ENCODE measurements around the gene TGFBR2. TPM values are rescaled to one million over a fixed set of nuclear protein-coding genes. Genes with fewer than 3 reads are reported as not detected.

The TGFBR2 gene
- total RNA-seq, 4 donors from 2014 or later: 338 to 406 (median 350) TPM

- no peak overlapping the region for H3K4me3 ChIP-seq
- WGBS, 2 donors: 83 to 87% methylated on average over 2 of the region's 2 CpGs
- no peak for DNase-seq (ENCODE audit: low spot score in 2 of 2)
- H3K9me3 ChIP-seq: no peaks in the 10 kb centered on the region
- H3K27ac ChIP-seq: no peak overlapping the region
- H3K36me3 ChIP-seq: no peaks in the 10 kb centered on the region
- H3K27me3 ChIP-seq: no peaks in the 10 kb centered on the region
- no peak for TF ChIP-seq CTCF (IDR thresholded peaks at IDR 0.05)
- TF ChIP-seq EP300 (IDR thresholded peaks at IDR 0.05): no peak
- TF ChIP-seq POLR2A (IDR thresholded peaks at IDR 0.05): no peak
- peaks cover 0 to 4% (median 0%) of the 10 kb centered on the region in 4 donors for H3K4me1 ChIP-seq
Observed at GRCh38 chr3:30729512-30729911, 123.1 kb downstream of the TGFBR2 start.

- Histone ChIP-seq H3K36me3 (no peaks in the 10 kb centered on the region), H3K27me3 (no peaks in the 10 kb centered on the region), H3K4me1 (peaks cover 0 to 4% (median 0%) of the 10 kb centered on the region in 4 donors), H3K9me3 (no peaks in the 10 kb centered on the region), H3K27ac (no peak overlapping the region), H3K4me3 (no peak overlapping the region)
- TF ChIP-seq CTCF (IDR thresholded peaks at IDR 0.05) (no peak), EP300 (IDR thresholded peaks at IDR 0.05) (no peak), POLR2A (IDR thresholded peaks at IDR 0.05) (no peak)
- no peak for DNase-seq (ENCODE audit: low spot score in 2 of 2)
Observed at GRCh38 chr3:30729936-30730335, 123.5 kb downstream of the TGFBR2 start.

- Histone ChIP-seq H3K36me3 (no peaks in the 10 kb centered on the region), H3K27me3 (no peaks in the 10 kb centered on the region), H3K4me1 (peaks cover 0 to 4% (median 0%) of the 10 kb centered on the region in 4 donors), H3K9me3 (no peaks in the 10 kb centered on the region), H3K27ac (no peak overlapping the region), H3K4me3 (no peak overlapping the region)
- TF ChIP-seq EP300 (IDR thresholded peaks at IDR 0.05) (no peak), POLR2A (IDR thresholded peaks at IDR 0.05) (no peak), CTCF (IDR thresholded peaks at IDR 0.05) (no peak)
- 91 to 92% methylated on average over 3 of the region's 3 CpGs for WGBS, 2 donors
- no peak for DNase-seq (ENCODE audit: low spot score in 2 of 2)
Observed at GRCh38 chr3:30730967-30731366, 124.6 kb downstream of the TGFBR2 start.

DNA sequence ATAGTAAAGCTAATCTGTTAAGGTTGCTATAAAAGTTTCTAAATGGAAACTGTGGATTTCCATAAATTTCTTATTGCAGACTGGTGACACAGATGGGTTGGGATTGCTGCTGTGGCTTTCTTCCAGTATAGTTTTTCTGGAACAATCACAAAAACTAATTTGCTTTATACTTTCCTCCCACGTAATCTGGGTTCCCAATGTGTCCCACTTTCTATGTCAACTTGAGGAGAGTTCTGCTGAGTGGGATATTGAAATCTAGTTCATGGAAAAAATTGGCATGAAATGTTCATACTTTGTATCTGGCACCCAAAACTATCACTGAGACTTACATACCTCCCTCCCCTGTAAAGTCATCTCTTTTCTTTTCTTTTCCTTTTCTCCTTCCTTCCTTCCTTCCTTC is 126.8 kb downstream of the TGFBR2 start:
- TF ChIP-seq EP300 (IDR thresholded peaks at IDR 0.05) (no peak), POLR2A (IDR thresholded peaks at IDR 0.05) (no peak), CTCF (IDR thresholded peaks at IDR 0.05) (no peak)
- Histone ChIP-seq H3K36me3 (no peaks in the 10 kb centered on the region), H3K4me1 (peaks cover 0 to 4% (median 0%) of the 10 kb centered on the region in 4 donors), H3K27ac (no peak overlapping the region), H3K27me3 (no peaks in the 10 kb centered on the region), H3K9me3 (no peaks in the 10 kb centered on the region), H3K4me3 (no peak overlapping the region)
- WGBS, 2 donors: 60 to 67% methylated on average over 1 of the region's 1 CpG
- no peak for DNase-seq (ENCODE audit: low spot score in 2 of 2)

DNA sequence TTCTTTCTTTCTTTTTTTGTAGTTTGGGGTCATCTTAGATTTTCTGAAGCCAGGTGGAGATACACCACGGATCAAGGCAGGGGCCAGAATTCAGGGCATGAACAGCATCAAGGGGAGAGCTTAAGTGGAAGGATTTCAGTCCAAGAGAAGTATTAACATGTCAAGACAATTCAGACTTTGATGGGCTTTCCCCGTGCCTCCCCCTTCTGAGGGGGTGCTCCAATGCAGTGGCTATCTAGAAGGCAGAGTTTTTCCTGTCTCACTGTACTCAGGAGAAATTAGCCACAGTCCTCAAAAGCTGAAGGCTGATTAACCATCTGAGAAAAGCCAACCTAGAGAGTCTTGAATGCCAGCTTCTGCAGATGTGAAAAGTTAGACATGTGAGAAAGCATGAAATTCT is 127.3 kb downstream of the TGFBR2 start:
- Histone ChIP-seq H3K4me1 (peaks cover 0 to 4% (median 0%) of the 10 kb centered on the region in 4 donors), H3K9me3 (no peaks in the 10 kb centered on the region), H3K27ac (no peak overlapping the region), H3K4me3 (no peak overlapping the region), H3K36me3 (no peaks in the 10 kb centered on the region), H3K27me3 (no peaks in the 10 kb centered on the region)
- TF ChIP-seq POLR2A (IDR thresholded peaks at IDR 0.05) (no peak), EP300 (IDR thresholded peaks at IDR 0.05) (no peak)
- DNase-seq (ENCODE audit: low spot score in 2 of 2): no peak
- WGBS, 2 donors: 73 to 88% methylated on average over 2 of the region's 2 CpGs
